HG02981 (cell line): ENCODE results near the gene ZBTB37.
"Not testable (repeated sequence)": the region's sequence is repeated elsewhere in the genome, so short reads cannot be mapped to it uniquely, and the experiment has no call there.

Experiments used
- ATAC-seq: cut with Tn5 transposase; IDR thresholded peaks from one replicate; pipeline ENCODE4 v1.9.1; 2021; ENCODE audit warnings: mild to moderate bottlenecking, moderate library complexity; ENCODE audit not compliant: unreplicated experiment

The ZBTB37 gene

GRCh38 chr1:173868266-173869020 lies at the start of gene ZBTB37:
Gene ZBTB37 (plus strand): TSS chr1:173868380. CDS start chr1:173870226, 1,846 bp downstream.
- peak; percentile 56 for ATAC-seq

- no peak for ATAC-seq
These were observed 49.7 kb upstream of the ZBTB37 start for GRCh38 chr1:173818459-173818858.

- no peak for ATAC-seq
These were observed 46.5 kb upstream of the ZBTB37 start for GRCh38 chr1:173821680-173822079.

- ATAC-seq = peak; percentile 36
These were observed 44.3 kb upstream of the ZBTB37 start for GRCh38 chr1:173823781-173824314.

- peak; percentile 75 for ATAC-seq
These were observed 43.7 kb upstream of the ZBTB37 start, which contains the start of the genes CENPL and DARS2 for GRCh38 chr1:173824315-173825081. Gene CENPL (minus strand): TSS chr1:173824883. CDS start chr1:173811299, 13,584 bp downstream. Gene DARS2 (plus strand): TSS chr1:173824673. CDS start chr1:173825230, 557 bp downstream.

- ATAC-seq = no peak
These were observed 40.6 kb upstream of the ZBTB37 start for GRCh38 chr1:173827611-173828010.

- ATAC-seq = no peak
These were observed 35.4 kb upstream of the ZBTB37 start for GRCh38 chr1:173832748-173833147.

- ATAC-seq = no peak
These were observed 16.1 kb upstream of the ZBTB37 start for GRCh38 chr1:173852105-173852504.

GRCh38 chr1:173853074-173853473 lies 15.1 kb upstream of the ZBTB37 start:
- ATAC-seq = no peak

- no peak for ATAC-seq
These were observed 12.2 kb upstream of the ZBTB37 start for GRCh38 chr1:173856014-173856413.

- no peak for ATAC-seq
These were observed 11.3 kb upstream of the ZBTB37 start for GRCh38 chr1:173856903-173857302.

GRCh38 chr1:173857363-173857917 lies 10.7 kb upstream of the ZBTB37 start:
- ATAC-seq = no peak

- ATAC-seq = not testable (repeated sequence)
These were observed 8.6 kb upstream of the ZBTB37 start for GRCh38 chr1:173859547-173859946.

GRCh38 chr1:173860065-173860464 lies 8.1 kb upstream of the ZBTB37 start:
- ATAC-seq = no peak

- no peak for ATAC-seq
These were observed 6.4 kb upstream of the ZBTB37 start for GRCh38 chr1:173861731-173862145.

- not testable (repeated sequence) for ATAC-seq
These were observed 5.9 kb upstream of the ZBTB37 start for GRCh38 chr1:173862146-173862768.

- ATAC-seq = no peak
These were observed 5.4 kb upstream of the ZBTB37 start for GRCh38 chr1:173862769-173863223.

GRCh38 chr1:173863224-173864161 lies 4.7 kb upstream of the ZBTB37 start:
- no peak for ATAC-seq

GRCh38 chr1:173864179-173864867 lies 3.9 kb upstream of the ZBTB37 start:
- ATAC-seq = no peak
